ENCODE data around the gene GNAT1.
"Not testable (repeated sequence)": the region's sequence is repeated elsewhere in the genome, so short reads cannot be mapped to it uniquely, and the experiment has no call there.

GNAT1 gene

GRCh38 chr3:50242851-50243542, 51.6 kb downstream of the GNAT1 start (continued):
- TF ChIP-seq PATZ1 (CRISPR knock-in tag; IDR thresholded peaks at IDR 0.05; ENCODE audit: borderline replicate concordance), result no peak
- TF ChIP-seq ARNTL (CRISPR knock-in tag; IDR thresholded peaks at IDR 0.05; ENCODE audit: borderline replicate concordance, low read depth), result no peak
- no peak for TF ChIP-seq ZNF70 (CRISPR knock-in tag; IDR thresholded peaks at IDR 0.05)

- TF ChIP-seq GLIS3 (CRISPR knock-in tag; IDR thresholded peaks at IDR 0.05) (no peak), ESRRG (CRISPR knock-in tag; IDR thresholded peaks at IDR 0.05) (no peak), RARB (CRISPR knock-in tag; IDR thresholded peaks at IDR 0.05) (no peak), CREB5 (CRISPR knock-in tag; IDR thresholded peaks at IDR 0.05; ENCODE audit: low read depth) (no peak), CSRNP3 (CRISPR knock-in tag; IDR thresholded peaks at IDR 0.05) (no peak), BACH2 (CRISPR knock-in tag; IDR thresholded peaks at IDR 0.05; ENCODE audit: borderline replicate concordance) (no peak), TCF4 (CRISPR knock-in tag; IDR thresholded peaks at IDR 0.05; ENCODE audit: borderline replicate concordance) (no peak), OSR1 (CRISPR knock-in tag; IDR thresholded peaks at IDR 0.05) (no peak)
- no peak for ATAC-seq
Observed at GRCh38 chr3:50243543-50243895, 52.1 kb downstream of the GNAT1 start.

- not testable (repeated sequence) for ATAC-seq
Observed at GRCh38 chr3:50244813-50245212, 53.4 kb downstream of the GNAT1 start.

GRCh38 chr3:50245251-50245745, 53.9 kb downstream of the GNAT1 start:
- TF ChIP-seq ESRRG (CRISPR knock-in tag; IDR thresholded peaks at IDR 0.05) (no peak), ZC3H10 (CRISPR knock-in tag; IDR thresholded peaks at IDR 0.05) (no peak), ZNF565 (CRISPR knock-in tag; conservative IDR thresholded peaks at IDR 0.05; ENCODE audit: low read depth) (no peak), TCF4 (CRISPR knock-in tag; IDR thresholded peaks at IDR 0.05; ENCODE audit: borderline replicate concordance) (no peak), CSRNP3 (CRISPR knock-in tag; IDR thresholded peaks at IDR 0.05) (no peak), PATZ1 (CRISPR knock-in tag; IDR thresholded peaks at IDR 0.05; ENCODE audit: borderline replicate concordance) (no peak), ARNTL (CRISPR knock-in tag; IDR thresholded peaks at IDR 0.05; ENCODE audit: borderline replicate concordance, low read depth) (no peak)
- peak; percentile 12; the same call in 2 of the 3 replicates for ATAC-seq

GRCh38 chr3:50245831-50246516, 54.6 kb downstream of the GNAT1 start:
- peak; percentile 95 for ATAC-seq
- TF ChIP-seq CSRNP3 (CRISPR knock-in tag; IDR thresholded peaks at IDR 0.05) (no peak), ZNF565 (CRISPR knock-in tag; conservative IDR thresholded peaks at IDR 0.05; ENCODE audit: low read depth) (no peak), ISL1 (CRISPR knock-in tag; IDR thresholded peaks at IDR 0.05) (no peak), SNAI2 (CRISPR knock-in tag; IDR thresholded peaks at IDR 0.05) (no peak), ZNF70 (CRISPR knock-in tag; IDR thresholded peaks at IDR 0.05) (no peak), OSR1 (CRISPR knock-in tag; IDR thresholded peaks at IDR 0.05) (no peak), TSHZ2 (CRISPR knock-in tag; IDR thresholded peaks at IDR 0.05) (no peak), RARB (CRISPR knock-in tag; IDR thresholded peaks at IDR 0.05) (no peak), ZFP3 (CRISPR knock-in tag; IDR thresholded peaks at IDR 0.05) (no peak)

Data from SK-N-SH treated with all-trans-retinoic acid at 6 μM for 48 hours (cell line).